Amniotic stem cell (primary cell): ENCODE results near the gene TMEM39A.

ENCODE experiments used
- DNase-seq: peaks from one replicate; lab custom pipeline; 2025; lab: John Stamatoyannopoulos, UW

TMEM39A gene

DNA sequence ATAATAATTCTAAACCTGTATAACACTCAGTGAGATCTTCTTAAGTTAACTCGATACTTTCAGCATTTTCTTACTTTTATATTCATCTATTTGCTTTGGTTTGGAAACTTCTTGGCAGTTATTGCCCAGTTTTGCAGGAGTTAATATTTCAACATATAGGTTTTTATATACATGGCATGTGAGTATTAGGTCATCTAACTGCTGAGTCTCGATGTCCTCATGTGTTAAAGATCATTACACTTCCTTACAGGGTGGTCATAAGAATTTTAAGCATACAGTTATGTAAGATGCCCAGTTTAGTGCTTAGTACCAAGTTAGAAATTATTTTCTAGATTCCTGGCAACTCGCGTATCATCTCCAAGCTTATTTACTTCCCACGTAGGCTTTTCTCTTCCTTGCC, 62.9 kb downstream of the TMEM39A start:
- DNase-seq = no peak

DNA sequence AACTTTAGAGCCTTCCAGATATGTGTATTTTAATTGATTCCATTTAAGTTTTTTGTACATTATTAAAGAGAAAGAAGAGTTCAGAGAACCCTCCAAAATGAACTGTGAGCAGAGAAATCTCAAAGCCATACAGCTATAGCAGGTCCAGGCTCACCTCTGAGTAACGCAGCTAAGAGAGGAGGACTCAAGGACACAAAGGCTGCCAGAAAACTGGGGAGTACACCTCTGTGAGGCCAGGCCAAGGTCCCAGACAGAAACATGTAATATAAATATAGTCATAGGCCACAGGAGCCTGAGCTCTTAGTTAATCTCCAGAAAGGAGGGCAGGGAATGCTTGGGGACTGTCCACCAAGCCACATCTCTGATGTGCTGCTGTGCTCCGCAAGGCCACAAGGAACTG, 66.5 kb downstream of the TMEM39A start:
- no peak for DNase-seq

DNA sequence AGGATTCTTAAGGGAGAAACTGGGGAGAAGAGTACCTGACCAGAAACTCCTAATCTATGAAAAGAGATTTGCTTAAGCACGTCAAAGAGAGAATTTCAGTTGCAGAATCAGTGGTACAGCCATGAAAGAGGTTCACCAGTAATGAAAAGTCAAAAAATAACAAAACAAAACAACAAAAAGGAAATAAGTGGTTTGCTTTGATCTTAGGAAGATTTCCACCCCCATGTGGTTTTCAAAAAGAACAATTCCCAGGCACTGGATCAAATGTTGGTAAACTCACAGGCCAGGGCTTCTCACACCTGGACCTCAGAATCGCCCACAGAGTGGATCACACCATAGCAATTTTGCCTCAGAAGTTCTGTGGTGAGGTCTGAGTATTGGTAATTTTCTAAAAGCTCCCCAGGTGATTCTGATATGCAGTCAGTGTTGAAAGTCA, 67.5 kb downstream of the TMEM39A start:
- DNase-seq = no peak

DNA sequence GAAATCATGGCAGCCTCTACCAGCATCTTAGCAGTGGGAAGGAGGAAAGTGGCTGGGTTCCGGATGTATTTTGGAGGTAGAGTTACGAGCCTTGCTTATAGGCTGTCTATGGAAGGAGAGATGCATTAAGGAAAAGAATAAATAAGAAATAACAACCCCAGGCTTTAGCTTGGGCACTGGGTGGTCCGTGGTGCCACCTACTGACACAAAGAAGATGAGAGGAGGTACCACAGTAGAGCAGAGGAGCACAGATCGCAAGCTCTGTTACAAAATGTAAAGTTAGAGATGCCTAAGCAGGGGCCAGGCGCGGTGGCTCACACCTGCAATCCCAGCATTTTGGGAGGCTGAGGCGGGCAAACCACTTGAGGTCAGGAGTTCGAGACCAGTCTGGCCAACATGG, 74.8 kb downstream of the TMEM39A start:
- DNase-seq = no peak

DNA sequence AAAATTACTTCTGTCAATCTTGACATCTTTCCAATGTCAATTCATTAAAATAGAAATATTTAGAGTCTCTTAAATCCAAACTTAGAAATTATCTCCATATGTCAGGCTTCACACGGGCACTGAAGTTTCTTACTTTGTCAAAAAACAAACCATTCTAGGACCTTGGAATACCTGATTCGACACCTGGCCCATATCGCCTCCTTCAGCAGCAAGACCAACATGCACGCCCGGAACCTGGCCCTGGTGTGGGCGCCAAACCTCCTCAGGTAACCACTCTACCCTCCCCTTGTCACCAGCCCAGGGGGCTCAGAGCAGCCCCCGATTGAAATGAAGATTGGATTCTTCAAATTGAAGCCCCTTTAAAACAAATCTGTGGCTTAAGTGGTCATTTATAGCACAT, 81.3 kb downstream of the TMEM39A start:
- DNase-seq = no peak

DNA sequence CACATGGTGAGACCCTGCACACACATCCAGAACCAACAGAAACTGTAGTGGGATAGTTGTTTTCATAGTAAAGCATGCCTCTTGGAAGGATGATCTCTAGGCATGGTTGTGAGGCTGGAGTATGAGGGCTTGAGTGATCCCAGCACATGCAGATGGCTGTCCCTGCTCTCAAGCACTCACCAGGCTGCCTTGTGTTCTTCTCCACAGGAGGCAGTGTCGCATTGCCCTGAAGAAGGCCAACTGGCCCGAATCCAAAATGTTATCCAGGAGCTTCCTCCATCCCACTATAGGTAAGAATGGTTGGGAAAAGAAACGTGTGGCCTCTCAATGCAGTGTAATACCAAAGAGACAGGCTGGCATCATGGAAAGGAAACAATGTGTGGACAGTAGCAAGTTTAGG, 82.7 kb downstream of the TMEM39A start:
- no peak for DNase-seq
